ENCODE data around the gene NCKAP5.
"Not testable (repeated sequence)": the region's sequence is repeated elsewhere in the genome, so short reads cannot be mapped to it uniquely, and the experiment has no call there.

NCKAP5 gene

DNA sequence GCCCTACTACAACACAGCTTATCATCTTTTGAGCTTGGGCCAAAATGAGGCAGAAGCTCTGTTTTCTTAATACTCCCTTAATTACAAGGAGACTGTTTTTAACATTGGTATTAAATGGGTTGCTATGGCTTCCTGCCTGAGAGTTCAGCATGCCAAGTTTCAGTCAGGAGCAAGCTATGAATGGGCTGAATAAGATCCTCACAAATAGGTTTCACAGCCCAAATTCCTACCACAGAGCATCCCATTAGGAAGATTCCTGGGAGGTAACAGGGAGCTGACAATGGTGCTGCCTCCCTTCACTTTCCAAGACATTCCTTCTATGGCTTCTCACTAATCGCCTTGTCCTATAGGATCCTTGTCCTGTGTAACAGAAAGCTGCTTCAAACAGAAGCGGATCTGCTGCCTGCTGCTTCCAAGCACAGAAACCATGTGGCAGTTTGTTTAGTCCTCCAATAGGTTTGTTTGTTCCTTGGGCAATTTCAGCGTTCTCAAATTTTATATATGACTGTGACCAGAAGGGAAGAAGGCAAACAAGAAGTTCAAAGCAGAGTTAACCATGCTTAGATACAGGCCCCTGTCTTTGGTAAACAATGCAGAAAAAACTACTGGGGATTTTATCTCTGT is 70.9 kb downstream of the NCKAP5 start:
- no peak for DNase-seq (ENCODE audit: low read depth)

DNA sequence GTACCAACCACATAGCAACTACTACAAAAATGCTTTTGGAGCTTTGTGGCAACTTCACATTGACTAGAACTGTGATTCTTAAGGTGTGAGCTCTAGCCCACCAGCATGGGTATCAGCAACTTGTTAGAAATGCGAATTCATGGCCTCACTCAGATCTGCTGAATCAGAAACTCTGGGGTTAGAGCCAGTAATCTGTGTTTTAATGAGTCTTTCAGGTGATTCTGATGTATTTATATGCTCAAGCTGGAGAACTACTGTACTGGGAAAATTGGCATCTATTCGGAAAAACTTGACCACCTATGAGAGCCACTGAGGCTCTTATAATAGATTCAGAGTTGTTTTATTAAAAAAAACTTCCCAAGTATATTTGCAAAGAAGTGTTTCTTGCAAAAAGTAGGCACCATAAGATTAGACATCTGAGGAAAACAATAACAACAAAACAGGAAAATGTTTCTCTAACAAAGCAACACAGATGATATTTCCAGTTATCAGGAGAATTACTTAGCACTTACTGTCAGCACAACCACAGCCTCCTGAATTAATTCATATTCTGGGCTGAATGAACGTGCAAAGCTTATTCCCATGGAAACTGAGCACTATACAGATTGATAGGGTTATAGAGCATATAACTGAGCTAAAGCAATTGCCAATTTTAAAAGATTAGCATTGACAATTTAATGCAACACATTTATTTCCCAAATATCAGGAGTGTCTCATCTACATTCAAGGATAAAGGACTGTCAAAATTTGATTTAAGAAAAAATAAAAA is 71.6 kb downstream of the NCKAP5 start:
- DNase-seq (ENCODE audit: low read depth), result no peak

DNA sequence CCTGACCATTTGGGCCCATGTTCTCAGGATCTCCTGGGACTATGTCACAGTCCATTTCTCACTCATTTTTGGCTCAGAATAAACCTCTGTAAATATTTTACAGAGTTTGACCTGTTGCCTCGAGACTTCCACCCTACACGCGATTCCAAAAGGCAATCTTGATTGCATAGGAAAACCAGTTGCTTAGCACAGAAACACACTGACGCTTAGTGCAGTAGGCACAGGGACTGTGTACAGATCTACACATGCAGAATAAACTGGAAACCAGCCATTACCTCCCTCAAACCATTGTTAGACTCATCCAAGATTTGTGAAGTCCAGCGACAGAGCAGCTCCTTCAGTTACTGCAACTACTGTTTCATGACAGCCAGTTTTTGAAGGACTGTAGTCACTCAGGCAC is 73.0 kb downstream of the NCKAP5 start:
- no peak for DNase-seq (ENCODE audit: low read depth)

DNA sequence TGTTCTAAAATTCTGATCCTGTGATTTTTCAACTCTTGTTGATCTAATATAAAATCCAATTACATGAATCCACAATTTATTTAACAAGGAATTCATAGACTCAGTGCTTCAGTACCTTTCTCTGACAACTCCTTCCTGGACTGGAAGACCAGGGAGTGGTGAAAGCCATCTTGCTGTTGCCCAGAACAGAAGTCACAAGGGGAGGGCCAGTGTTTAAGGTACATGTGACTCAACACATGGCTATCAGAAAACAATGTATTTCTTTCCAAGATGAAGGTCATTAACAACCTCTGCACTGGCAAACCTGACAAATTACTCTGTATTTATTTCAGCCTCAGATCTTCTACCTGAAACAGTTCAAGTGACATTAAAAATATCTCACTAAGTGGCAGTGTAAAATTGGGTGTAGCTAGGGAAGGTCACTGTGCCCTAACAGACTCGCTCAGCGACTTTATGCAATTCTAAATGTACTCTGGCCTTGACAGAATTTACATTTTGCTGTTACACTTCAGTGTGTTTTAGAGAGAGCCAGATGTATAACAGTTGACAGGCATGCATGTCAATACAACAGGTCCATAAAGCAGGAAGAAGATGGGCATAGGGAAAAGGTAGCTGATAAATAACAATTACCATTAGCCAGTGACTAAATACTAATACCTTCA is 75.4 kb downstream of the NCKAP5 start:
- DNase-seq (ENCODE audit: low read depth), result no peak

DNA sequence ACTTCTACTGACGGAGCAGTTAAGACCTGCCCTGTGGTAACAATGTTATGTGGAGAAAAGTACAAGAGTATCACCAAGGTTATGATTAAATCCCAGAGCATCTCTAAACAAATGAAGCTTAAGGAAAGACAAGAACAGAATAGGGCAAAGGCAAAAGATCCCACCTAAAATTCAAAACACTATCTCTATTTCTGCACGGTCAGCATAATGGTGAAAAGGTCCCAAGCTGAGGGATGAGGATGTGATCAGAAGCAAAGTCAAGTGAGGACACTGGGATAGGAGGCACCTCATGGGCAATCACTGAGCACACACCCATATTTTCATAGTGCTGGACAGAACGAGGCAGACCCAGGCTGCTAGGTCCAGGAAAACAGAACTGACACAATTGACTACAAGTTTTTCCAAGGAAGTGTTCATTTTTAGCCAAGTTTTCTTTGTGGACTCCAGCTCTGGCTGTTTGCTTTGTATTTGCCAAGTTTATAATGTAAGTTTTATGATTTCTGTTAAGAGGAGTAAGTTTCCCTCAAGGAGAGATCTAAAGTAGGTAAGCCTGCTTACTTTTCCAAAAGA is 77.8 kb downstream of the NCKAP5 start:
- no peak for DNase-seq (ENCODE audit: low read depth)

DNA sequence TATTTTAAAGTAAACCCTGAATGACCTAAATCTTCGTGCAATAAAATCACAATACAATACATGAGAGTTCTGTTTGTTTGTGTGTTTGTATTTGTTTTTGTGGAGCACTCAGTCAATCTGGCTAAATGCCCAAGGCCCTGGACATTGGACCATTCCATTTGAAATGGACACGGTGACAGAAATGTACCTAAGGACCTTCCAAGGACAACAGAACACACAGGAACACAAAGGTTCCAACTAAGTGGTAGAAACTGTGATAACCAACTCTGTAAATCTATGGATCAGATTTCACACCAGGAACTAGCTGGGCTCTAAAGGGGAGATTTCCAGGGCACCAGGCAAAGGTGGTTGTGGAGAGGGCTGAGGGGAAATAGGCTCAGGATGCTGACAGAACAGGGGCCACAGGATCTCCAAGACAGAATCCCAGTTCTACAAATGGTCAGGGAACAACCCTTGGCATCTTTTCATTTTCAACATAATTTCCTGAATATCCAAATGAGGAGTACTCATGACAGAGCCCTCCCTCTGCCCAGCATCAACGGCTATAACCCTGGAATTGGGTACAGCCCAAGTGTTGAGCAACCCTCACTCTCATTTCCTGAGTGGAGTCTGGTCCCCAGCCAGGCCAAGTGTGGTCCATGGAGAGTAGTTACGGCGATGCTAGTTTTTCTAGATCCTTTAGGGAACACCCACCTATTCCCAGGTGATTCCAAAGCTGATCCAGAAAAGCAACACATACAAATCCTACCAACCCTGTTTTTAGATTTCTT is 78.4 kb downstream of the NCKAP5 start:
- no peak for DNase-seq (ENCODE audit: low read depth)

DNA sequence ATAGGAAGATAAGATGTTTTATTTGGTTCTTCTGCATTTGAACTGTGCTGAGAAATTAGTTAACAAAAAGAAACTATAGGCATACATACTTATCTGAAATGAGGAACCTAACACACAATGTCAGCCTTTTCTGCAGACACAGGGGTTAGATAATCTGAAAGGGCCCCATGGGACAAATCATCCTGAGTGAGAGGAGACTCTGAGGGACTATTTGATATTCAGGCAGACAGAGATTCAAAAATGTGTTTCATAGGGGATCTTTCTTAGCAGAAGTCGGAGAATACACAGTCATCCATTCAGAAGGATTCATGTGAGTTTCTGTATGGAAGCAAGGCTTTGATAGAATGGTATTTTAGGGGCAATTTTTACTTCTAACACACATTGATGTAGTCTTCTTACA is 79.1 kb downstream of the NCKAP5 start:
- no peak for DNase-seq (ENCODE audit: low read depth)

DNA sequence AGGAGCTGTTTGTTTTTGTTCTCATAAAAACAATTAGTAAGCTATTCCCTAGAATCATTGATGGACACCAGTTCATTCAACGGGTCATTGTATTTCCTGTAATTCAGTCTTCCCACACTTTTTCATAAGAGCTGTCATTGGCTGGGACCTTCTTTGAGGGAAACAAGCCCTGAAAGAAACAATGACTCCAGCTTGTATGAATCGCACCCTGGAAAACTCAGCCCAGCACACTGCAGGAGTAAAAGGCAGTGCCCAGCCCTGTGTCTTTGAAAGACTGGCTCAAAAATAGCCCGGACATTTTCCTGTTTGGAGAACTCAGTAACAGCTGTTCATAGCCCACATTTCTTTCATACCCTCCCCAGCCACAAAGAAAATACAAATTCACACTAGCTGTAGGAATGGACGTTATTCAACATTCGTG is 81.5 kb downstream of the NCKAP5 start:
- DNase-seq (ENCODE audit: low read depth), result no peak

DNA sequence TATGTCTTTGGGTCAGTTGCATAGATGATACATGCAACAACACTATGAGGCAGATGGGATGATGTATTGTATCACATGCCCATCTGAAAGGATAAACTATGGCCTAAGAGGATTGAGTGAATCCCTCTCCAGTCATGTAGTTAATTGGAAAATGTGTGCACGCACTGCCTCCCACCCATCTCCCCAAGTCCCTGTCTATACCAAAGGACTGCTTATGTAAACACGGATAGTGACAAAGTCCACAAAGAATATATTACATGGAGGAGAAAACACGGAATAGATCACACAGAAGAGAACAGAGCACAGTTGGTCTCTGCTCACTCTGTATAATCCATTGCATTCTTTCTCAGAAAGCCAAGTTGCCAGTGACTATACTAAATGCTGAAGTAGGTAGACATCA is 82.4 kb downstream of the NCKAP5 start:
- no peak for DNase-seq (ENCODE audit: low read depth)

DNA sequence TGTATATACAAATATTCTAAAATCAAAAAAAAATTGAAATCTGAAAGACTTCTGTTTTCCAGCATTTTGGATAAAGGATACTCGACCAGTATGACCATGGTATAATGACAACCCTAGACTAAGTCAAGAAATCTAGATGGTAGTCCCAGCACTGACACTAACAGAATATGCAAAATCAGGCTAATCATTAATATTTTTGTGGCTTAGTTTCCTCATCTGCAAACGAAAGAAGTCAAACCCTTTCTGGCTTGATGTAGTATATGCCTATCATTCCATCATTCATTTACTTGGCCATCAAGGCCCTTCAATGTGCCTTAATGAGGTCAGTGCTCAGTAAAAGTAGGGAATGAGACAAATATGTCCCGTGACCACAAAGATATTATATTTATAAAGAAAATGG is 83.5 kb downstream of the NCKAP5 start:
- no peak for DNase-seq (ENCODE audit: low read depth)

DNA sequence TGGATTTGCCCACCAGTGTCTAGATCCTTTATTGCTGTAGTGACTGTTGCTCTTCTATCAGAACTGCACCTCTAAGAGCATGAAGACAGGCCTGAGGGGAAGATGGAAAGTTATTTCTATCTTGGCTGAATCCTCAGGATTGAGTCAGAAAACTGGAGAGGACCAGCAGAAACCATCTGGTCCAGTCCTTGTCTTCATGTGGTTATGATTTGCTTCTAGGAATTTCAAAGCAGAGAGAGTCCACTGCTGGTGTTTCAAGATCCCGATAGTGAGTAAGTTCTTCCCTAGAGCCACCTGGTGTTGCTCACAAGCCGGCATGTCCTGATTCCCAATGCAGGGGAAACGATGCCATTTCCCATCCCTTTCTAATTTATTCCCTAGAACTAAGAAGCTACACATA is 84.2 kb downstream of the NCKAP5 start:
- DNase-seq (ENCODE audit: low read depth), result no peak

DNA sequence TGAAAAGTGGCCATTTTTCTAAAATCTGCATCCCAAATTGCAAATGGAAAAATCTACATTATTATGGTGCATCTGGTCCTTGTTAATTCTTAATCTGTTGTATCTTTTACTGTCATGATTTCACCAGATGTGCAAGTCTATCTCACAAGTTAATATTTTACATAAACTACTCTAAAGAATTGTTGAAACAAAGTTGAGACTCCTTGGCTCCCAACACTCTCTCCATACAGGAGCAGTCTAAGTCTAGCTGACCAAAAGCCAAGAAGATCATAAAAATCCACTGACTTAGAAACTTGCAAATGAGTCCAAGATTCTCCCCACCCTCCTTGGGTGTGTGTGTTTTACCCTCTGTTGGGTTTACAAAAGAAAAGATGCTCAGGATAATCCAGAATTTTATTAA is 85.1 kb downstream of the NCKAP5 start:
- no peak for DNase-seq (ENCODE audit: low read depth)

DNA sequence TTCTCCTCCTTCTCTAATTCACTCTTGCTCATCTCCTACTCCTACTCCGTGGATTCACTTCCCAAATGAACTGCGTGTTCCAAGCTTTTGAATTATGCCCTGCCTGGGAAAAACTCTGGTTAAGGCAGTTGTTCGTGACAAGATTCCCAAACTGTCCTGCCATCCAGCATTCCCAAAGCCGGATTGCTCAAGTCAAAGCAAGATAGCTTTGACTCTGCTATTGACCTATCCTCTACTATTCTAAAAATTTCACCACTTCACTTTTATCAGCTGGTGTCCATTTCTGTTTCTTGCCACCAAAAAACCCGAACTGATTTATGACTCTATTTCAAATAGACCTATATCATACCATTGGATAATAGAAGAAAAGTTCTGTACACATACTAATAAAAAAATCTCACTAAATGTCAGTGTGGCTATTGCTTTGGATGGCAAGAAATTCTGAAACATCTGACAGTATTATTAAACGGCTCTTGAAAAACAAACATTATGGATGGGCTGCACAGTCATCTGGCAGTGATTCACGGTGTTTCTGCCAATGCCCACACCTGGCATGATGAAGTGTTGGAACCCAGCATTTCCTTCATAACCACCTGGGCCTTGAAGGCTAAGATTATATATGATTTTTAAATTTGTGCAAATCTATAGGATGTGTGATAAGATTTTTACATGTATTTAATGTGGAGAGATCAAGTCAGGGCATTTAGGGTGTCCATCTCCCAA is 87.4 kb downstream of the NCKAP5 start:
- no peak for DNase-seq (ENCODE audit: low read depth)

DNA sequence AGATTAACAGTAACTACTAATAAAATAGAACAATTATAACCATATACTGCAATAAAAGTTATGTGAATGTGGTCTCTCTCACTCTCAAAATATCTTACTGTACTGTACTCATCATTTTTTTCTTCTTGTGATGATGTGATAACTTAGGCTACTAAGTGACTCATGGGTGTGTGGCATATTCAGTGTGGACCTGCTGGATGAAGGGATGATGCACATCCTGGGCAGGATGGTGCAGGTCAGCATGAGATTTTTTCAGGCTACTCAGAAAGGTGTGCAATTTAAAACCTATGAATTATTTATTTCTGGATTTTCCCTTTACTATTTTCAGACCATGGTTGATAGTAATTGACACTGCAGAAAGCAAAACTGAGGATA is 90.7 kb downstream of the NCKAP5 start:
- no peak for DNase-seq (ENCODE audit: low read depth)

DNA sequence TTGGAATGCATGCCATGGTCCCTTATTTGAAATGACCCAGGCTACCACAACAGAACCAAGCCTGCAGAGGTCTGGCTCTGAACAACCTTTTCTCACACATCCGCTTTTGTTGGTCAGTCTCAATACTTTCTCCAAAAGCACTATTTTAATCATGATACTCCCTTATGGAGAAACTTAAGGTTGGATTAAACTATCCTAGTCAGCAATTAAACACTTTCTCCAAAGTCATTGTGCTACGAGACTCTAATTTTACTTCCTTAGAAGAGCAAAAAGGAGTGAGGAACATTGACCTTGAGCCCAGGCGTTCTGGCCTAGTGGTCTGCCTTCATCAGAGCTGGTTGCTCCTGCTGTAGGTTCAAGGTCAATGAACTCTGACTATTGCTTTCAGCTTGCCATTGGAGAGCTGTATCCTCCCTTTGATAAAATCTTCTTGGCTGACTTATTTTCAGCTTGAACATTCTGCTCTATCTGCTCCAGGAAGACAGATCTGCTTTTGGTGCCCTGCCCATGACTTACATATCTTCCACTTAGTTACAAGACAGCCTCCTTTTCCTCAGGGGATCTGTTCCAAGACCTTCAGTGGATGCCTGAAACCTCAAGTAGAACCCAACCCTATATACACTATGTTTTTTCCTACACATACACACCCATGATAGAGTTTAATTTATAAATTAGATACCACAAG is 91.2 kb downstream of the NCKAP5 start:
- DNase-seq (ENCODE audit: low read depth), result no peak

DNA sequence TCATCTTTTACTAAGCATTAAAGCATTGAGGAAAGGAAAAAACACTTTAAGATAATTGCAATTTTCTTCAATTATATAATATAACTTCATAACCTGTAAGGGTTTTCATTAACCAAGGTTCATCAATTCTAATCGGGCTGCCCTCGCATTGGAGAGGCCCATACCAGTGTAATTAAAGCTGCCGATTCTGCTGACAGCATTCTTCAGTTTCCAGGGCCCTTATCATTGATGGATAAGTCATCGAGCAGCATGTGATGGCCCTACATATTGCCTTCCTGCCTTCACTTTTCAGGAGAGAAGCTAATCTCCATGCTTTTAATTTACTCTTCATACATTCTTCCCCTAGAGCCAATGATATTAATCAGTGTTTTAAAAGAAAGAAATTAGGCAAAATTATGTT is 92.0 kb downstream of the NCKAP5 start:
- no peak for DNase-seq (ENCODE audit: low read depth)

DNA sequence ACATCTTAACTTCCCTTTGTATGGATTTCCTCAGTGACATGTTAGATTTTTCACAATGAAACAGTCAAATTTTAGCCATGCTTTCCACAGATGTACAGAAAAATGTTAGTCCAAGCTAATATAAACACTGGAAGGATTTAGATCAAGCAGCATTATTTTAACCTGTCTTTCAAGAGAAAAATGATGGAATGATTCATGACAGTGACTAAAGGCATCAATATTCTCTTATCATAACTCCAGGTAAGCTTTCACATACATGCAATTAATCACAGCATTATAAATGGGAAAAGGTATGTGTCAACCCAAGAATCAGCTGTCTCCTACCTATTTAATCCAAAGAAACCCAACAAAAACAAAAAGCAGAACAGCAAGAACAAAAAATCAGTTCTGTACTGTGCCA is 92.7 kb downstream of the NCKAP5 start:
- DNase-seq (ENCODE audit: low read depth), result no peak

DNA sequence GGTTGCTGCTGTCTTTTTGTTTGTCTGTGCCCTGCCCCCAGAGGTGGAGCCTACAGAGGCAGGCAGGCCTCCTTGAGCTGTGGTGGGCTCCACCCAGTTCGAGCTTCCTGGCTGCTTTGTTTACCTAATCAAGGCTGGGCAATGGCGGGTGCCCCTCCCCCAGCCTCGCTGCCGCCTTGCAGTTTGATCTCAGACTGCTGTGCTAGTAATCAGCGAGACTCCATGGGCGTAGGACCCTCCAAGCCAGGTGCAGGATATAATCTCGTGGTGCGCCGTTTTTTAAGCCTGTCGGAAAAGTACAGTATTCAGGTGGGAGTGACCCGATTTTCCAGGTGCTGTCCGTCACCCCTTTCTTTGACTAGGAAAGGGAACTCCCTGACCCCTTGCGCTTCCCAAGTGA is 97.8 kb downstream of the NCKAP5 start:
- not testable (repeated sequence) for DNase-seq (ENCODE audit: low read depth)

DNA sequence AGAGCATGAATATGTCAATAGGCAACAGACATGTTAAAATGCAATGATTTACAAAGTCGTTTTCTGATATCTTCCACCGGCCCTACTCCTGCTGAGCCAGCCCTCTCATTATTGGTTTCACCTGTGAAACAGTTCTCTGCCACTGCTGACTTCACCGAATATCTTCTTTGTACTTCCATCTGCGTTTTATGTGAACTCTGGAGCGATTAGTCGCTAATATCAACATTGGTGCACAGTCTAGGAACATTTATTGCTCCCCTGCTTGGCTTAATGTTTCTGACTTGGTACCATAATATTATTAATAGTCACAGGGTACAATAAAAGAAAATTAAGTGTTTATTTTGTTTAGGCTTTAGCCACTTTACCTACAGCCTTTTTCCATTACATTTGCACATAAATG is 105.5 kb downstream of the NCKAP5 start:
- no peak for DNase-seq (ENCODE audit: low read depth)

DNA sequence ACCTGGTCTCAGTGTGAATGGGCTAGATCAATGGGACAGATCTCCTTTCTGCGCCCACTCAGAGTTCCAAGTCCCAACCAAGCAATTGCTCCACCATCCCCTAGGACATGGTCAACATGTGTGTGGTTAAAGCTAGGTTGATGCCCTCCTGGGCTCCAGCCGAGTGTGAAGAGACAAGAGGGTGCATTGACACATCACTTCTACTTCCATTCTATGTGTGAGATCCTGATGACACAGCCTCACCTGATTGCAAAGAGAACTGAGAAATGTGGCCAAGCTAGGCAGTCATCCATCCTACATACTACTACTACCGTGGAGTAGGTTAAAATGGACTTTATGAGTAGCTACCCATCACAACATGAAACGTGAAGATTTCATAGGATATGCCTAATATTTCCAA is 106.8 kb downstream of the NCKAP5 start:
- no peak for DNase-seq (ENCODE audit: low read depth)

DNA sequence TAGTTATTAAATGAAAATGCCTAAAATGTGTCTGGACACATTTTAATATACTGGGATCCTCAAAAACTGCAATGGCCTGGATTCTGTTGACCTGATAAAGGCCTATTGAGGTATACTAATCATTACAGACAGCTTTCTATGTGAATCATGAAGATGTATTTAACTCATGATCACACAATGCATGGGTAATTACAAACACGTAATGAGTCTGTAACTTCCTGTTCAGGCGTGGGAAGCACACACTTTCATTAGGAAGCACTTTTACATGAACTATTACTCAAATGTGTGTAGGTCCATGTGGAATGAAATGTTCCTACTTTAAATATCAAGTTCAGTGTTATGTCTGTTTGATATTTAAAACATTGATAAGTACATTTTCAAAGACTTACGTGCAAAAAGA is 108.7 kb downstream of the NCKAP5 start:
- no peak for DNase-seq (ENCODE audit: low read depth)
